Coronary artery (tissue), 2 donors: ENCODE measurements around the gene SULT1A1.
"Not testable (repeated sequence)": the region's sequence is repeated elsewhere in the genome, so short reads cannot be mapped to it uniquely, and the experiment has no call there.

Experiments used
- DNase-seq: peaks from one replicate; pipeline ENCODE4 v3.0.0-alpha.2; 2017; ENCODE audit warnings: low spot score
- H3K27ac ChIP-seq, 2 donors: fragments of 200-600 bp; sonication (generic); one replicate each; pipeline ENCODE4 v1.5.1; 2016 to 2019
- H3K4me3 ChIP-seq: fragments of 200-600 bp; sonication (generic); 2 replicates; pipeline ENCODE4 v1.5.1; 2016; ENCODE audit warnings: mild to moderate bottlenecking, moderate library complexity
- TF ChIP-seq, protein P1 (sequence below): fragments of 200-600 bp; sonication (generic); IDR thresholded peaks from one replicate; pipeline ENCODE4 v1.5.1; 2019; ENCODE audit warnings: antibody characterized with exemption

Gene SULT1A1

DNA sequence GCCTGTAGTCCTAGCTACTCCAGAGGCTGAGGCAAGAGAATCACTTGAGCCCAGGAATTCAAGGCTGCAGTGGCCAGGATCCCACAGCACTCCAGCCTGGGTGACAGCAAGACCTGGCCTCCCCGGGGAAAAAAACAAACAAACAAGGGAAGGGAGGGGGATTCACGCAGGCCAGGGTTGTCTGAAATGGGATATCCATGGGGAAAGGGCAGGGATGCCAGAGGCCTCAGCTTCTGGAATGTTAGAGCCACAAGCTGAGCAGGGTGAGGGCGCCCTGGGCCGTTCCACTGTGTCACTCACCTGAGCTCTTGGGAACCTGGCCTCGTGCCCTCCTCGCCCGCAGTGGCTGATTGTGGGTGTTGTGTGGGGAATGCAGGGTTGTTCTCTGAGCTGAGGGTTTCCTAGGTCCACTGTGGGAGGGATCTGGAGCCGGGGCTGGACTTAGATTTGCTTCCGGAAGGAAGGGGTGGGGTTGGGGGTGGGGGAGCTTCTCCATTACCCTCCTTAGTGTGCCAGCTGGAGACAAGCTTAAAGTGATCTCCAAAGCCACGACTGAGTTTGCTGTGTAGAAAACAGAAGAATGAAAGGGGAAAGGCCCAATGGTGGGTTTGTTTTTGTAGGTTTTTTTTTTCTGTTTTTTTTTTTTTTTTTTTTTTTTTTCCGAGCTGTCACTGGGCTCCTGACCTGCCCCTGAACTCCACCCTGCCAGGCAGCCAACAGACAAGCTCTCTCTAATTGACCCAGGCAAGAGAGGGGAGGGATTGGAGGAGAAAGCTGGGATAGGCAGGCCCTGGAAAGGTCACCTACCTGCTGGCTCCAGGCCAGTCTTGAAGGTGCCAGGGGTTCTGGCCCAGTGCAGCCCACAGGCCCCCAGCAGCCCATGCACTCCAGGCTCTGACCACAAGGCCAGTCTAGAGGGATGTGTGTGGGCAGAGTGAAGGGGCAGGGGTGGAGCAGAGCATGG is at the start of gene SULT1A1:
TSS of gene SULT1A1 (minus strand) at position 414 of the 964 bp plus-strand sequence. CDS start 1,189 bp downstream, outside the sequence.
- peak within 1 kb of the TSS in 1 of 2 donors; percentile 71 for H3K27ac ChIP-seq
- peak; percentile 87 for DNase-seq
- TF ChIP-seq, protein P1, sequence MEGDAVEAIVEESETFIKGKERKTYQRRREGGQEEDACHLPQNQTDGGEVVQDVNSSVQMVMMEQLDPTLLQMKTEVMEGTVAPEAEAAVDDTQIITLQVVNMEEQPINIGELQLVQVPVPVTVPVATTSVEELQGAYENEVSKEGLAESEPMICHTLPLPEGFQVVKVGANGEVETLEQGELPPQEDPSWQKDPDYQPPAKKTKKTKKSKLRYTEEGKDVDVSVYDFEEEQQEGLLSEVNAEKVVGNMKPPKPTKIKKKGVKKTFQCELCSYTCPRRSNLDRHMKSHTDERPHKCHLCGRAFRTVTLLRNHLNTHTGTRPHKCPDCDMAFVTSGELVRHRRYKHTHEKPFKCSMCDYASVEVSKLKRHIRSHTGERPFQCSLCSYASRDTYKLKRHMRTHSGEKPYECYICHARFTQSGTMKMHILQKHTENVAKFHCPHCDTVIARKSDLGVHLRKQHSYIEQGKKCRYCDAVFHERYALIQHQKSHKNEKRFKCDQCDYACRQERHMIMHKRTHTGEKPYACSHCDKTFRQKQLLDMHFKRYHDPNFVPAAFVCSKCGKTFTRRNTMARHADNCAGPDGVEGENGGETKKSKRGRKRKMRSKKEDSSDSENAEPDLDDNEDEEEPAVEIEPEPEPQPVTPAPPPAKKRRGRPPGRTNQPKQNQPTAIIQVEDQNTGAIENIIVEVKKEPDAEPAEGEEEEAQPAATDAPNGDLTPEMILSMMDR: no peak
- peak within 1 kb of the TSS; percentile 65 for H3K4me3 ChIP-seq

DNA sequence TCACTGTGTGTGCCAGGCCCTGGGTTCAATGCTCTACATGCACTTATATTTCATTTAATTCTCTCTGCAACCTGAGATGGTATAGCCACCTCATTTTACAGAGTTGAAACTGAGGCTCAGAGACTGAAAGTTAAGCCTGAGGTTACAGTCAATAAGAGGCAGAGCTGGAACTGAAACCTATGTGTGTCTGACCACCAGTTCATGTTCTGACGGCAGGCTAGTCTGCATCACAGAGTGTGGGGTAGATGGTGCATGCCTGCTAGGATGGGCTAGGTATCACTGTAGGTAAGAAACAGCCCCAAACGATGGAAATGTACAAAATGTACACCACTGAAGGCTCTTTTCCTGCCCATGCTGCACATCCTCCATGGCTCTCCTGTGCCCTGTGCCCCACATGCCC is 30.1 kb upstream of the SULT1A1 start:
- H3K27ac ChIP-seq, DNase-seq: not testable (repeated sequence)

DNA sequence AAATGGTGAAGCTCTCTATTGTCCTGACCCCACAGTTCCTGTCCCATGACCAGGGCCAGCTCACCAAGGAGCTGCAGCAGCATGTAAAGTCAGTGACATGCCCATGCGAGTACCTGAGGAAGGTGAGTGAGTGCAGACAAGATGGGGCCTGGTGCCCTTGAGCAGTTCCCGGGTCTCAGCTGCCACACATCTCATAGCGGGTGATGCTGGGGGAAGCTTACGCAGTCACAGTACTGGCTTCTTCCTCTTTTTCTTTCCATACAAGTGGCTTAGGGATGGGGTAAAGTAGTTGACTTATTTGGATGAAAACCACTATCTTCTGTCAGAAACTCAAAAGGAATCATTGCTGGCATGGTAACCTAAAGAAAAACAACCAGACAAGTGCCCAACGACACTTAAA is 28.5 kb upstream of the SULT1A1 start:
- not testable (repeated sequence) for DNase-seq, H3K27ac ChIP-seq, H3K4me3 ChIP-seq

More for the DNA sequence above, 30.1 kb upstream of the SULT1A1 start:
- not testable (repeated sequence) for H3K4me3 ChIP-seq

DNA sequence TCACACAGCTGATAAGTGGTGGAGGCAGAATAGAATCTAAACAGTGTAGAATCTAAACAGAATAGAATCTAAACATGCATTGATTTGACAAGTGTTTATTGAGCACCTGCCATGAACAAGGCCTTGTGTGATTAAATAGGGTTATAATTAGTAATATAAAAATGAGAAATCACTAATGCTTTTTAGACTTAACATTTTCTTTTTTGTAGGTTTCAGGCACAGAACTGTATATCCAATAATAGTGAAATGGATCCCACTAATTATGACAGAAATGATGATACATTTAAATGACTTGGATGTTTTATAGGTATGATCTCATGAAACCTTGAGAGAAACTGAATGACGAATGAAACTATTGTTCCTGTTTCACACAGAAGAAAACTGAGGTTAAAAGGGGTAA is 27.9 kb upstream of the SULT1A1 start, which contains the start of gene NPIPB8:
TSS of gene NPIPB8 (plus strand) at position 301 of the 400 bp plus-strand sequence. CDS start 296 bp downstream, outside the sequence.
- not testable (repeated sequence) for DNase-seq, H3K27ac ChIP-seq, H3K4me3 ChIP-seq

DNA sequence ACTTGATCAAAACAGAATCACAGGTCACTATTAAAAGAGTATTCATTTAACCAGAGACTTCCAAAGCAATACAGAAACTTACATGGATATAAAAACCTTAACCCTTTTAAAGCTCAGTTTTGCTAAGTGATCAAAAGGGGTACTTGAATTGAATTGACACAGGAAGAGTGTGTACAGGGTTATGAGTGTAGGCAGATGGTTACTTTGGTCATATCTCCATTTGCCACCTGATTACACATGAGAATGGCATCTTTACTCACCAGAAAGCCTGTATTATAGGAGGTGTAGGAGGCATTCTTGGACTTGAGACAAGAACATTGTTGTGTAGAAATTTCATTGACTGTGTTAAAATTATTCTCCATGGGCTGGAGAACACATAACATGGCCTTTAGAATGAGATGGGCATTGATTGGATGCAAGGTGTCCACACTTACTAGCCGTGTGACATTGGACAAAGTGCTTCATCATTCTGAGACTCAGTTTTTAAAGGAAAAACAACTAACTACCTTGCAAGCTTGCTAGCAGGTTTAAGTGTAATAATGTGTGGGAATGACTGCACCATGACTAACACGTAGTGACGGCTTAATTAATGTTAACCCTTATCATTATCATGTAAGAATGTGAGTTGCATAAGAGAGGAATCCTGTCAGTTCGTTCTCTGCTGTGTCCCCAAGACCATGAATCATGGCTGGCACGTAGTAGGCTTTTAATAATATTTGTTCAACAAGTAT is 26.4 kb upstream of the SULT1A1 start:
- H3K4me3 ChIP-seq, H3K27ac ChIP-seq: not testable (repeated sequence)

DNA sequence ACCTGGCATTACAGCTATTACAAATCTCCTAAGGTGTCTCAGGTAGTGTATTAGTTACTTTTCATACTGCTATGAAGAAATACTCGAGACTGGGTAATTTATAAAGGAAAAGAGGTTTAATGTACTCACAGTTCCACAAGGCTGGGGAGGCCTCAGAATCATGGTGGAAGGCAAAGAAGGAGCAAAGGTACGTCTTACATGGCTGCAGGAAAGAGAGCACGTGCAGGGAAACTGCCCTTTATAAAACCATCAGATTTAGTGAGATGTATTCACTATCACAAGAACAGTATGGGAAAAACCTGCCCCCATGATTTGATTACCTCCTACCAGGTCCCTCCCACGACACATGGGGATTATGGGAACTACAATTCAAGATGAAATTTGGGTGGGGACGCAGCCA is 21.1 kb upstream of the SULT1A1 start:
- not testable (repeated sequence) for H3K27ac ChIP-seq, DNase-seq, H3K4me3 ChIP-seq

More for the DNA sequence above, 26.4 kb upstream of the SULT1A1 start:
- not testable (repeated sequence) for DNase-seq

DNA sequence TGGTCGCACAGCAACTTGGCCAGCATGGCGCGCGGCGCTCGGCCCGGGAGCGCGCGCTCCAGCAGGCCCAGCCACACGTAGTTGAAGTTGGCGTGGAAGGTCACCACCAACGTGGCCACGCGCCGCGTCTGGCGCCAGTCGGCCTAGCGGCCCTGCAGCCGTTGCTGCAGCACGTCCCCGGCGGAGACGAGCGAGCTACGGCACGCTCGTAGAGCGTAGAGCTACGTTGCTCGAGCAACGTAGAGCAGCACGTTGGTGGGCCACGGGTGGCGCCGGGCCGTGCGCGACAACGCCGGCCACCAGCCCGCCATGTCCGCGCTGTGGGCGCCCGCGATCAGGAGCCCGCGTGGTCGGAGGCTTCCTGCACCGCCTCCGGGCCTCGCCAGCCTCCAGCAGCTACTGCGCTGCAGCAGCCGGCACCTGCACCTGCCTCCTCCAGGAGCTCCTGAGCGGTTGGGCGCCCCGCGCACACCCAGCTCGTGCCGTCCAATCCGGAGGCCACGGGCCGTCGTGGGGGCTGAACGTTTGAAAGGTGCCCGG is 13.4 kb upstream of the SULT1A1 start:
- Histone ChIP-seq H3K27ac (no peak overlapping the region), H3K4me3 (peak overlapping the region; percentile 72)
- DNase-seq: no peak
- TF ChIP-seq, protein P1: no peak

DNA sequence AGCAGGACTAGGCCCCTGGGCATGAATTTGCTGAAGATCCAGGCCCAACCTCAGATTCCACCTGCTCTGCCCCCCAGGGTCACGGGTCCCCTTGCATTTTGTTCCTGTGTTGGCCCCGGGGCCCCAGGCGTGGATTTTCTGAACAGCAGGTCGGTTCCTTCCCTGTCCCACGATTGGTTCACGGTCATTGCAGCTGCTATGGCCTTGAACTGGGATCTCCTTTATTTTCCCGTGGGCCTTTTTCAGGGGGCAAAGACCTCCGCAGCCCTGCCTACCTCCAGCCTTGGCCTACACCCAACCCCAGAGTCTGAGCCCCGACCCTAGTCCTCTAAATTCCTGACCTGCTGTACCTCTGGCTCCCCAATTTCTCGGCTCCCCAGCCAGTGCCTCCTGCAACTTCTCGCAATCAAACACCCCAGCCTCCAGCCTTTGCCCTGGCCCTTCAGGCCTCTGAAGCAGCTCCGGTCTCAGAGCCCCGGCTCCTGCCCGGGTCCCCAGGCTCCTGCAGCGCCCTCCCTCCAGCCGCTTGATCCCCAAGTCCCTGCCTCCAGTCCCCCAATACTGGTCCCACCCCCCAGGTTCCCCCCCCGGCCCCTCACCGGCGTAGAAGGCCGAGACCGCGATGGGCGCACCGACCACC is 12.8 kb upstream of the SULT1A1 start:
- not testable (repeated sequence) for H3K27ac ChIP-seq

DNA sequence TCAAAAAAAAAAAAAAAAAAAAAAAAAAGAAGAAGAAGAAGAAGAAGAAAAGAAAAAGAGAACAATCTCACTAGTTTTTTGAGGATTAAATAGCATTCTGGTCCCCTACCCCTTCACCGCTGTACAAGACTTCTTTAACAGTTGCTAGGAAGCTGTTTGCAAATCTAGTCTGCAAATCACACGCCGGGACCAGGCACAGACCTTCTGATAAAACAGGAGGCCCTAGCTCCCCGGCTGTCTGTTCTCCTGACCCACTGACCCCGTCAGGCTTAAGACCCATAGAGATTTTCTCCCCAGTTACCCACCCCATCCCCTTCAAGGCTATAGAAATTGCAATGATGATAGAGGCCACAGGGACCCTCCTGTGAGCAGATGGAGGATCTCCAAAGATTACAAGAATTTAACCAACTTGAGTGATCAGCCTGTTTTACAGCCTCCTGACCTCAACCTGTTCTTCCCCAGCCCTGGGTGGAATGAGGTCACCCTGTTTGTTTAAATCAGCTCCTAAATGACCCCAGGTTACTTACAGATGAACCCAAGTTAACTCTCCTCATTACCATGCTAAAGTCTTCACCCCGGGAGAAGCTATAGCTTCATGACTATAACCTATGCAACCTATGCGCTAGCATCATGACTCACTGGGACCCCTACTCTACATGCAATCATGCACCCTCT is 11.8 kb upstream of the SULT1A1 start:
- no peak for DNase-seq
- TF ChIP-seq, protein P1: no peak
- no peak overlapping the region for H3K27ac ChIP-seq
- no peak overlapping the region for H3K4me3 ChIP-seq

More for the DNA sequence above, 12.8 kb upstream of the SULT1A1 start:
- peak overlapping the region; percentile 72 for H3K4me3 ChIP-seq
- DNase-seq: not testable (repeated sequence)

DNA sequence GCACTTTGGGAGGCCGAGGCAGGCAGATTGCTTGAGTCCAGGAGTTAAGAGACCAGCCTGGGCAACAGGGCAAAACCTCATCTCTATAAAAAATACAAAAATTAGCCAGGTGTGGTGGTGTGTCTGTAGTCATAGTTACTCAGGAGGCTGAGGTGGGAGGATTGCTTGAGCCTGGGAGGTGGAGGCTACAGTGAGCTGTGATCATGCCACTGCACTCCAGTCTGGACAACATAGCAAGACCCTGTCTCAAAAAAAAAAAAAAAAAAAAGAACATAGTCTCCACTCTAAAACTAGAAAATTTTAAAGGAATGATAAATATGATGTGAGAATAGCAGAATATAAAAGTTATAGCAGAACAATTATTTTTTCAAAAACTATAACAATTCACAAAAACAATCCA is 10.5 kb upstream of the SULT1A1 start:
- H3K27ac ChIP-seq, H3K4me3 ChIP-seq, DNase-seq: not testable (repeated sequence)
